Sigmoid colon (tissue), 7 donors: ENCODE measurements around the gene ZIM2. TPM values are rescaled to one million over a fixed set of nuclear protein-coding genes. Genes with fewer than 3 reads are reported as not detected.

Experiments used
- DNase-seq: peaks from one replicate; pipeline ENCODE4 v3.0.0-alpha.2; 2019
- H3K27ac ChIP-seq, 4 donors: fragments of 200-600 bp; sonication (generic); one replicate each; pipeline ENCODE4 v1.5.1; 2016 to 2019; ENCODE audit warnings: mild to moderate bottlenecking in 1 of 4
- H3K27me3 ChIP-seq, 3 donors: fragments of 200-600 bp; sonication (generic); one replicate each; pipeline ENCODE4 v1.5.1; 2019; ENCODE audit warnings: mild to moderate bottlenecking in 1 of 3
- H3K36me3 ChIP-seq, 4 donors: fragments of 200-600 bp; sonication (generic); one replicate each; pipeline ENCODE4 v1.5.1; 2016 to 2019
- H3K4me1 ChIP-seq, 4 donors: fragments of 200-600 bp; sonication (generic); one replicate each; pipeline ENCODE4 v1.5.1; 2017 to 2019
- H3K4me3 ChIP-seq, 4 donors: fragments of 200-600 bp; sonication (generic); one replicate each; pipeline ENCODE4 v1.5.1; 2017 to 2019; ENCODE audit warnings: mild to moderate bottlenecking in 2 of 4, moderate library complexity in 1 of 4
- H3K9me3 ChIP-seq, 4 donors: fragments of 200-600 bp in 3 of 4; sonication (generic) in 3 of 4; one replicate each; pipeline versions ENCODE4 v1.5.1 to v1.6.1; 2013 to 2019
- CTCF ChIP-seq, 4 experiments: fragments of 450-650 bp in 3 of 4; fragments of 200-600 bp in 1 of 4; IDR thresholded peaks; one replicate each; pipeline ENCODE4 v1.5.1; 2016 to 2019; ENCODE audit warnings: antibody characterized with exemption in 4 of 4, mild to moderate bottlenecking in 3 of 4, moderate library complexity in 2 of 4
- EP300 ChIP-seq, 4 donors: sonication (generic); formaldehyde crosslinking; IDR thresholded peaks; one replicate each; pipeline ENCODE4 v1.6.1; 2017; ENCODE audit warnings: antibody characterized with exemption in 4 of 4
- POLR2A ChIP-seq, 2 donors: fragments of 450-650 bp; IDR thresholded peaks; one replicate each; pipeline ENCODE4 v1.6.1; 2016; ENCODE audit warnings: antibody characterized with exemption in 2 of 2, mild to moderate bottlenecking in 2 of 2, moderate library complexity in 2 of 2
- POLR2AphosphoS5 ChIP-seq, 4 donors: sonication (generic); formaldehyde crosslinking; IDR thresholded peaks; one replicate each; pipeline ENCODE4 v1.6.1; 2017; ENCODE audit warnings: antibody characterized with exemption in 4 of 4
- WGBS, 2 donors: extraction: QIAGEN DNeasy Blood & Tissue Kit; methylation state at CpG; one replicate each; pipeline ENCODE4 v1.1.7; 2013; 5-methylcytosine and 5-hydroxymethylcytosine counted together
- intact Hi-C: fragments of 100-400 bp; cut with DNase I; formaldehyde crosslinking; loops from one replicate; pipeline ENCODE4 v1.15.1; 2023
- polyA plus RNA-seq, 3 donors: library from polyadenylated mRNA; stranded (reverse); fragments of 200-250 nt; gene quantifications; one replicate each; pipeline ENCODE4 v1.2.3, GENCODE V29; 2013
- total RNA-seq, 4 donors: library from RNA; depleted of rRNA; stranded (reverse); fragments of >200 nt; gene quantifications; one replicate each; pipeline ENCODE4 v1.1.0, GENCODE V29; 2016
- donor health status: healthy with polysubstance abuse.
- donor health status: Bipolar disorder and iron deficiency.
- donor health status: healthy.

ZIM2 gene
- total and polyA plus RNA-seq, 7 donors: 0.09 to 1.6 (median 0.83) TPM; not detected in 2

GRCh38 chr19:56765137-56765536 lies 75.4 kb downstream of the ZIM2 start:
- 5 to 35% methylated on average over 28 of the region's 28 CpGs for WGBS, 2 donors
- Histone ChIP-seq H3K27ac (no peak overlapping the region), H3K4me3 (peak overlapping the region; percentile 34 to 55 (median 48)), H3K36me3 (no peaks in the 10 kb centered on the region), H3K9me3 (peaks cover 0 to 19% (median 0%) of the 10 kb centered on the region in 4 donors), H3K4me1 (peaks cover 0 to 4% (median 4%) of the 10 kb centered on the region in 4 donors), H3K27me3 (no peaks in the 10 kb centered on the region)
- intact Hi-C loops: no loop called here
- TF ChIP-seq POLR2AphosphoS5 (IDR thresholded peaks at IDR 0.05): peak in 1 of 4 donors; percentile 49
- TF ChIP-seq EP300 (IDR thresholded peaks at IDR 0.05): no peak
- DNase-seq: peak; percentile 78

DNA sequence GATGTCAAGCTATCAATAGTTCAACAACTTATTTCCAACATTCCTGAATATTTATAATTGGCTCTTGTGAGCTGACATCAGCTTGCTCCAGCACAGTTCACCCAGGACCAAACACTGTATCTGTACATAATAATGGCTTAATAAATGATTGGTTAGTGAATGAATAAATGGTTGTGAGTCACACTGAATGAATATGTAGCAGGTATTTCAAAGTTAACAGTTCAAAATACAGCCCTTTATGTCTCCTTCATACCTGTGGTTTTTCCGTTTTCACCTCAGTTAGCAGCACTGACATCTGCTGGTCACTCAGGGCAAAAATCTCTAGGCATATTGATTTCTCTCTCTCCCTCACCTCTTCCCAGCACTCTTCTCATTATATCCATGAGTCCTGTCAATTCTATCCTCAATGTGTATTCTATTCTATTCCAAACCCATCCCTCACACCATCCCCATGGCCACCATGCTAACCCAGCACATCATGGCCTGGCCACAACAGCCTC lies 76.3 kb downstream of the ZIM2 start:
- Histone ChIP-seq H3K27me3 (no peaks in the 10 kb centered on the region), H3K4me1 (peaks cover 0 to 4% (median 4%) of the 10 kb centered on the region in 4 donors), H3K36me3 (no peaks in the 10 kb centered on the region), H3K9me3 (peaks cover 0 to 27% (median 0%) of the 10 kb centered on the region in 4 donors), H3K4me3 (no peak overlapping the region), H3K27ac (no peak overlapping the region)
- TF ChIP-seq POLR2A (IDR thresholded peaks at IDR 0.05): no peak
- TF ChIP-seq POLR2AphosphoS5 (IDR thresholded peaks at IDR 0.05): no peak
- TF ChIP-seq EP300 (IDR thresholded peaks at IDR 0.05): no peak
- TF ChIP-seq CTCF (IDR thresholded peaks at IDR 0.05): no peak
- no peak for DNase-seq
- intact Hi-C loops: loop anchor here (5.0 kb wide), 1 partner anchor 73 kb away; no protein-coding TSS in a partner anchor
- WGBS, 2 donors: 42 to 76% methylated on average over 1 of the region's 1 CpG

GRCh38 chr19:56760842-56761241 lies 79.7 kb downstream of the ZIM2 start:
- TF ChIP-seq CTCF (IDR thresholded peaks at IDR 0.05): no peak
- no peak for TF ChIP-seq EP300 (IDR thresholded peaks at IDR 0.05)
- TF ChIP-seq POLR2A (IDR thresholded peaks at IDR 0.05): no peak
- TF ChIP-seq POLR2AphosphoS5 (IDR thresholded peaks at IDR 0.05): no peak
- no peak overlapping the region for H3K27ac ChIP-seq
- no peaks in the 10 kb centered on the region for H3K27me3 ChIP-seq
- 93 to 94% methylated on average over 10 of the region's 10 CpGs for WGBS, 2 donors
- intact Hi-C loops: loop anchor here (5.0 kb wide), 1 partner anchor 76 kb away; no protein-coding TSS in a partner anchor
- H3K4me3 ChIP-seq: no peak overlapping the region
- no peak for DNase-seq
- peaks cover 0 to 23% (median 0%) of the 10 kb centered on the region in 4 donors for H3K9me3 ChIP-seq
- no peaks in the 10 kb centered on the region for H3K36me3 ChIP-seq
- peaks cover 0 to 4% (median 4%) of the 10 kb centered on the region in 4 donors for H3K4me1 ChIP-seq

GRCh38 chr19:56759531-56759930 lies 81.0 kb downstream of the ZIM2 start:
- intact Hi-C loops: no loop called here
- H3K27me3 ChIP-seq: no peaks in the 10 kb centered on the region
- no peak overlapping the region for H3K4me3 ChIP-seq
- TF ChIP-seq POLR2A (IDR thresholded peaks at IDR 0.05): no peak
- TF ChIP-seq POLR2AphosphoS5 (IDR thresholded peaks at IDR 0.05): no peak
- TF ChIP-seq EP300 (IDR thresholded peaks at IDR 0.05): no peak
- TF ChIP-seq CTCF (IDR thresholded peaks at IDR 0.05): no peak
- no peaks in the 10 kb centered on the region for H3K36me3 ChIP-seq
- 68 to 80% methylated on average over 8 of the region's 8 CpGs for WGBS, 2 donors
- no peak overlapping the region for H3K27ac ChIP-seq
- DNase-seq: no peak
- no peaks in the 10 kb centered on the region for H3K4me1 ChIP-seq
- peaks cover 0 to 23% (median 0%) of the 10 kb centered on the region in 4 donors for H3K9me3 ChIP-seq

DNA sequence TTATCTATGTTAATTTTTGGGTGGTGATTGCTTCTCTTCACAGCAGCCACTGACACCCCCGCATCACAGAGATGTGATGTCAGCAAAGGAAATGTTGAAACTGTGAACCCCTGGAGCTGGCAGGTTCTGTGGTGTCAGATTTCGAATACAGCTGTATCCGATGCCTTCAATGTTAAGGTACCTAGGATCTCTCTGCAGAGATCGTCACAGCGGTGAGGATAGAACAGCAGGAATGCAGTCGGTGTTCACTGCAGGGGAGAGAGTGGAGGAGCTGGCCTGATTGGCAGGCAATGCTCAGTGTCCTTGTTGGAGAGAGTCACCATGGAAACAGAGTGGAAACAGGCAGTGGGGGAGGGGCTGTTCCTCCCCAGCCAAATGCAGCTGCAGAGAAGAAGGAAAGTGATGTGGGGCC lies 89.4 kb downstream of the ZIM2 start:
- Histone ChIP-seq H3K27me3 (no peaks in the 10 kb centered on the region), H3K27ac (no peak overlapping the region), H3K4me1 (peaks cover 0 to 8% (median 0%) of the 10 kb centered on the region in 4 donors), H3K4me3 (no peak overlapping the region), H3K36me3 (no peaks in the 10 kb centered on the region), H3K9me3 (peaks cover 0 to 3% (median 0%) of the 10 kb centered on the region in 4 donors)
- TF ChIP-seq POLR2AphosphoS5 (IDR thresholded peaks at IDR 0.05) (no peak), POLR2A (IDR thresholded peaks at IDR 0.05) (no peak), CTCF (IDR thresholded peaks at IDR 0.05) (no peak), EP300 (IDR thresholded peaks at IDR 0.05) (no peak)
- WGBS, 2 donors: 15 to 33% methylated on average over 6 of the region's 6 CpGs
- intact Hi-C loops: no loop called here
- peak; percentile 65 for DNase-seq
